Raji (cell line): ENCODE data around the gene SORCS1.

ENCODE experiments used
- POLR2A ChIP-seq: IDR thresholded peaks from 2 replicates; pipeline ENCODE4 v1.6.1; 2011; ENCODE audit warnings: low read depth, low read length, control low read depth; ENCODE audit not compliant: insufficient read depth

The SORCS1 gene

GRCh38 chr10:106957823-106958588, 206.5 kb downstream of the SORCS1 start:
- TF ChIP-seq POLR2A = no peak

- TF ChIP-seq POLR2A = no peak
Observed at GRCh38 chr10:106956216-106956915, 208.1 kb downstream of the SORCS1 start.

- TF ChIP-seq POLR2A = no peak
Observed at GRCh38 chr10:106955133-106955532, 209.4 kb downstream of the SORCS1 start.

- TF ChIP-seq POLR2A = no peak
Observed at GRCh38 chr10:106952033-106952432, 212.5 kb downstream of the SORCS1 start.

GRCh38 chr10:106949680-106950478, 214.6 kb downstream of the SORCS1 start:
- TF ChIP-seq POLR2A = no peak

GRCh38 chr10:106947643-106948042, 216.9 kb downstream of the SORCS1 start:
- no peak for TF ChIP-seq POLR2A

- TF ChIP-seq POLR2A = no peak
Observed at GRCh38 chr10:106942035-106942662, 222.4 kb downstream of the SORCS1 start.

GRCh38 chr10:106941297-106942034, 223.0 kb downstream of the SORCS1 start:
- TF ChIP-seq POLR2A = no peak

- no peak for TF ChIP-seq POLR2A
Observed at GRCh38 chr10:106938513-106938912, 226.0 kb downstream of the SORCS1 start.

GRCh38 chr10:106935978-106936451, 228.5 kb downstream of the SORCS1 start:
- no peak for TF ChIP-seq POLR2A

- TF ChIP-seq POLR2A = no peak
Observed at GRCh38 chr10:106931853-106932249, 232.7 kb downstream of the SORCS1 start.

- no peak for TF ChIP-seq POLR2A
Observed at GRCh38 chr10:106931159-106931852, 233.2 kb downstream of the SORCS1 start.

- TF ChIP-seq POLR2A = no peak
Observed at GRCh38 chr10:106930751-106931150, 233.8 kb downstream of the SORCS1 start.
